Smooth muscle cell (in vitro differentiated cells): ENCODE data around the gene REXO1. TPM values are rescaled to one million over a fixed set of nuclear protein-coding genes. Genes with fewer than 3 reads are reported as not detected.

Experiments used
- DNase-seq: peaks from one replicate; lab custom pipeline; 2025; ENCODE audit not compliant: unreplicated experiment; lab: John Stamatoyannopoulos, UW
- H2AFZ ChIP-seq: fragments of 200-600 bp; sonication (generic); 2 replicates; pipeline ENCODE4 v1.6.0; 2016; ENCODE audit warnings: antibody characterized with exemption, low read depth, mild to moderate bottlenecking
- H3F3A ChIP-seq: fragments of 200-600 bp; sonication (generic); 2 replicates; pipeline ENCODE4 v1.6.0; 2017; ENCODE audit warnings: antibody characterized with exemption, low read depth
- H3K27ac ChIP-seq: fragments of 200-600 bp; sonication (generic); 2 replicates; pipeline ENCODE4 v1.5.1; 2016; ENCODE audit warnings: low read depth, mild to moderate bottlenecking
- H3K27me3 ChIP-seq: fragments of 200-600 bp; sonication (generic); 2 replicates; pipeline ENCODE4 v1.6.1; 2016; ENCODE audit warnings: low read depth, mild to moderate bottlenecking
- H3K36me3 ChIP-seq: fragments of 200-600 bp; sonication (generic); 2 replicates; pipeline ENCODE4 v1.5.1; 2016; ENCODE audit warnings: low read depth
- H3K4me1 ChIP-seq: fragments of 200-600 bp; sonication (generic); 2 replicates; pipeline ENCODE4 v1.5.1; 2016; ENCODE audit warnings: low read depth
- H3K4me2 ChIP-seq: fragments of 200-600 bp; sonication (generic); 2 replicates; pipeline ENCODE4 v1.6.0; 2016; ENCODE audit warnings: mild to moderate bottlenecking
- H3K4me3 ChIP-seq: fragments of 200-600 bp; sonication (generic); 2 replicates; pipeline ENCODE4 v1.5.1; 2016; ENCODE audit warnings: mild to moderate bottlenecking
- H3K79me2 ChIP-seq: fragments of 200-600 bp; sonication (generic); 2 replicates; pipeline ENCODE4 v1.6.0; 2016; ENCODE audit warnings: low read depth, mild to moderate bottlenecking
- H3K9ac ChIP-seq: fragments of 200-600 bp; sonication (generic); 2 replicates; pipeline ENCODE4 v1.6.0; 2016; ENCODE audit warnings: low read depth
- H3K9me3 ChIP-seq: fragments of 200-600 bp; sonication (generic); replicated peaks from 2 replicates; pipeline ENCODE4 v1.5.1; 2016; ENCODE audit warnings: low read depth
- H4K20me1 ChIP-seq: fragments of 200-600 bp; sonication (generic); 2 replicates; pipeline ENCODE4 v1.6.0; 2016; ENCODE audit warnings: low read depth
- CTCF ChIP-seq: fragments of 200-600 bp; sonication (generic); IDR thresholded peaks from 2 replicates; pipeline ENCODE4 v1.5.1; 2017; ENCODE audit warnings: borderline replicate concordance, mild to moderate bottlenecking, antibody characterized with exemption; ENCODE audit not compliant: insufficient read depth, poor library complexity, severe bottlenecking
- WGBS: methylation state at CpG from one replicate; pipeline ENCODE4 v1.1.7; 2016; ENCODE audit warnings: low lambda C conversion rate; 5-methylcytosine and 5-hydroxymethylcytosine counted together
- polyA plus RNA-seq: library from polyadenylated mRNA; unstranded; fragments of >200 nt; fragmentation: Nextera tagmentation; extraction: Ambion mirVana; gene quantifications from 2 replicates; pipeline ENCODE4 v1.2.1, GENCODE V29; 2016
- total RNA-seq: library from RNA; depleted of rRNA; stranded (reverse); fragments of >200 nt; gene quantifications from 2 replicates; pipeline ENCODE4 v1.2.3, GENCODE V29; 2014

The REXO1 gene
- total and polyA plus RNA-seq, 2 experiments from 2014 or later: 10.6 to 11.6 TPM

- Histone ChIP-seq H3K36me3 (no peaks in the 10 kb centered on the region), H3K9ac (no peak overlapping the region), H3F3A (no peaks in the 10 kb centered on the region), H2AFZ (no peak overlapping the region), H3K4me1 (no peaks in the 10 kb centered on the region), H3K4me3 (no peak overlapping the region), H3K9me3 (no peaks in the 10 kb centered on the region), H3K27me3 (peaks cover 39% of the 10 kb centered on the region), H4K20me1 (no peaks in the 10 kb centered on the region), H3K4me2 (no peak overlapping the region), H3K79me2 (no peaks in the 10 kb centered on the region), H3K27ac (no peak overlapping the region)
- TF ChIP-seq CTCF: no peak
- no peak for DNase-seq
- WGBS: 95% methylated on average over 19 of the region's 19 CpGs
Observed at GRCh38 chr19:1785310-1785709, 63.0 kb downstream of the REXO1 start.

GRCh38 chr19:1783874-1784273, 64.4 kb downstream of the REXO1 start:
- no peaks in the 10 kb centered on the region for H3K36me3 ChIP-seq
- no peaks in the 10 kb centered on the region for H3K79me2 ChIP-seq
- no peak overlapping the region for H3K9ac ChIP-seq
- H2AFZ ChIP-seq: no peak overlapping the region
- no peaks in the 10 kb centered on the region for H4K20me1 ChIP-seq
- no peaks in the 10 kb centered on the region for H3F3A ChIP-seq
- no peak overlapping the region for H3K27ac ChIP-seq
- H3K9me3 ChIP-seq: no peaks in the 10 kb centered on the region
- no peak overlapping the region for H3K4me2 ChIP-seq
- TF ChIP-seq CTCF: no peak
- H3K27me3 ChIP-seq: peaks cover 46% of the 10 kb centered on the region
- H3K4me1 ChIP-seq: no peaks in the 10 kb centered on the region
- no peak overlapping the region for H3K4me3 ChIP-seq
- WGBS: 90% methylated on average over 9 of the region's 9 CpGs
- no peak for DNase-seq

GRCh38 chr19:1783354-1783753, 64.9 kb downstream of the REXO1 start:
- no peak for DNase-seq
- no peak overlapping the region for H3K9ac ChIP-seq
- TF ChIP-seq CTCF: no peak
- H3F3A ChIP-seq: no peaks in the 10 kb centered on the region
- no peaks in the 10 kb centered on the region for H3K36me3 ChIP-seq
- 88% methylated on average over 4 of the region's 4 CpGs for WGBS
- H4K20me1 ChIP-seq: no peaks in the 10 kb centered on the region
- no peak overlapping the region for H3K4me2 ChIP-seq
- no peaks in the 10 kb centered on the region for H3K79me2 ChIP-seq
- H3K27ac ChIP-seq: no peak overlapping the region
- no peaks in the 10 kb centered on the region for H3K9me3 ChIP-seq
- no peak overlapping the region for H2AFZ ChIP-seq
- H3K4me3 ChIP-seq: no peak overlapping the region
- H3K4me1 ChIP-seq: no peaks in the 10 kb centered on the region
- peaks cover 47% of the 10 kb centered on the region for H3K27me3 ChIP-seq

GRCh38 chr19:1782521-1782920, 65.8 kb downstream of the REXO1 start:
- no peak overlapping the region for H3K4me2 ChIP-seq
- WGBS: 85% methylated on average over 7 of the region's 7 CpGs
- no peaks in the 10 kb centered on the region for H4K20me1 ChIP-seq
- no peaks in the 10 kb centered on the region for H3F3A ChIP-seq
- no peaks in the 10 kb centered on the region for H3K9me3 ChIP-seq
- no peaks in the 10 kb centered on the region for H3K4me1 ChIP-seq
- H3K79me2 ChIP-seq: no peaks in the 10 kb centered on the region
- H3K27ac ChIP-seq: no peak overlapping the region
- no peak overlapping the region for H3K9ac ChIP-seq
- TF ChIP-seq CTCF: no peak
- no peaks in the 10 kb centered on the region for H3K36me3 ChIP-seq
- peaks cover 52% of the 10 kb centered on the region for H3K27me3 ChIP-seq
- no peak overlapping the region for H2AFZ ChIP-seq
- H3K4me3 ChIP-seq: no peak overlapping the region
- DNase-seq: no peak
